BJ (cell line): ENCODE results near the gene KLHL2. TPM values are rescaled to one million over a fixed set of nuclear protein-coding genes. Genes with fewer than 3 reads are reported as not detected.
"Not testable (repeated sequence)": the region's sequence is repeated elsewhere in the genome, so short reads cannot be mapped to it uniquely, and the experiment has no call there.

Experiments
- CTCF ChIA-PET: fragments of 350-600 bp; formaldehyde crosslinking; extraction: SDS; loops from one replicate; lab custom pipeline; 2021; ENCODE audit warnings: antibody characterized with exemption, inconsistent platforms; lab: Yijun Ruan, JAX
- POLR2A ChIA-PET: fragments of 300-600 bp; sonication (Branson Sonifier 250); formaldehyde crosslinking; extraction: SDS; loops from one replicate; lab custom pipeline; 2021; ENCODE audit warnings: antibody characterized with exemption; lab: Charles Lee
- DNase-seq: peaks from one replicate; pipeline ENCODE4 v3.0.0-alpha.2; 2011; ENCODE audit warnings: low read depth
- H3K27me3 ChIP-seq: 2 replicates; pipeline ENCODE4 v1.6.0; 2011; ENCODE audit warnings: low read length; ENCODE audit not compliant: control insufficient read depth, insufficient read depth
- H3K36me3 ChIP-seq: 2 replicates; pipeline ENCODE4 v1.5.1; 2011; ENCODE audit warnings: low read length; ENCODE audit not compliant: control insufficient read depth, insufficient read depth
- H3K4me3 ChIP-seq: 2 replicates; pipeline ENCODE4 v1.5.1; 2011; ENCODE audit warnings: low read depth, mild to moderate bottlenecking, control low read depth, low read length
- CTCF ChIP-seq: IDR thresholded peaks from 2 replicates; pipeline ENCODE4 v1.5.1; 2011; ENCODE audit warnings: low read depth, mild to moderate bottlenecking, control low read depth, inconsistent platforms, low read length, moderate library complexity; ENCODE audit not compliant: insufficient read depth
- polyA plus RNA-seq: library from polyadenylated mRNA; depleted of rRNA; stranded (reverse); fragments of >200 nt; gene quantifications from 2 replicates; pipeline ENCODE4 v1.2.3, GENCODE V29; 2011

Gene KLHL2
- polyA plus RNA-seq, 1 experiment, result 6.8 TPM

GRCh38 chr4:165217325-165217724 is 10.0 kb downstream of the KLHL2 start:
- Histone ChIP-seq H3K4me3 (no peak overlapping the region), H3K36me3 (no peaks in the 10 kb centered on the region), H3K27me3 (no peaks in the 10 kb centered on the region)
- CTCF ChIA-PET, result no interaction called here
- DNase-seq, result no peak
- TF ChIP-seq CTCF, result no peak
- POLR2A ChIA-PET, result no interaction called here

GRCh38 chr4:165221306-165221705 is 13.9 kb downstream of the KLHL2 start:
- CTCF ChIA-PET, POLR2A ChIA-PET, H3K36me3 ChIP-seq, DNase-seq, H3K4me3 ChIP-seq, H3K27me3 ChIP-seq: not testable (repeated sequence)

GRCh38 chr4:165221993-165222650 is 14.8 kb downstream of the KLHL2 start:
- H3K4me3 ChIP-seq, POLR2A ChIA-PET, H3K36me3 ChIP-seq, DNase-seq, H3K27me3 ChIP-seq, CTCF ChIA-PET: not testable (repeated sequence)

- H3K4me3 ChIP-seq, result no peak overlapping the region
- no peaks in the 10 kb centered on the region for H3K36me3 ChIP-seq
- H3K27me3 ChIP-seq, result no peaks in the 10 kb centered on the region
- DNase-seq, result no peak
- TF ChIP-seq CTCF, result no peak
- ChIA-PET POLR2A (no interaction called here), CTCF (no interaction called here)
These were observed 15.3 kb downstream of the KLHL2 start for GRCh38 chr4:165222651-165222994.

- H3K27me3 ChIP-seq, H3K4me3 ChIP-seq, H3K36me3 ChIP-seq, POLR2A ChIA-PET, CTCF ChIA-PET, DNase-seq: not testable (repeated sequence)
These were observed 20.0 kb downstream of the KLHL2 start for GRCh38 chr4:165227401-165227800.

GRCh38 chr4:165229490-165230200 is 22.3 kb downstream of the KLHL2 start:
- H3K36me3 ChIP-seq, DNase-seq, H3K27me3 ChIP-seq, H3K4me3 ChIP-seq, CTCF ChIA-PET, POLR2A ChIA-PET: not testable (repeated sequence)

GRCh38 chr4:165232623-165233433 is 25.5 kb downstream of the KLHL2 start:
- H3K4me3 ChIP-seq, CTCF ChIA-PET, H3K36me3 ChIP-seq, DNase-seq, H3K27me3 ChIP-seq: not testable (repeated sequence)
- POLR2A ChIA-PET, result interaction anchor here (0.6 to 0.7 kb wide), 2 partner anchors 16 to 220 kb away, joined by 3 read pairs; no protein-coding TSS in a partner anchor
